Heart left ventricle (tissue), 13 donors: ENCODE results near the gene EPB41L2.

ENCODE experiments used
- CTCF ChIP-seq, 12 donors: fragments of 200-600 bp; sonication (generic) in 4 of 12; IDR thresholded peaks; one replicate each; pipeline versions ENCODE4 v1.5.0 to v1.8.0; 2018 to 2022; ENCODE audit warnings: antibody characterized with exemption in 12 of 12, mild to moderate bottlenecking in 5 of 12
- POLR2A ChIP-seq, 2 donors: fragments of 450-650 bp; IDR thresholded peaks; one replicate each; pipeline ENCODE4 v1.6.1; 2017; ENCODE audit warnings: antibody characterized with exemption in 2 of 2, mild to moderate bottlenecking in 2 of 2, moderate library complexity in 2 of 2
- donor health status: ischemic (EF 13 %, LVEDD 7.1; RV severe dilation, severe dysfunction).
- donor health status: DM: no; HTN: yes; CAD: no.
- donor health status: DM: no; HTN: no; CAD: no.
- donor health status: ischemic (EF 25% LVEDD 6.9; RV normal size, moderate dysfunction).
- donor health status: ischemic (EF 25% LVEDD 5.7; RV mildly dilated, moderate dysfunction).
- donor health status: ischemic (EF 35%, LVEDD 5.7; RV mildly dilated, moderate dysfunction).
- donor health status: nonischemic (EF 11% LVEDD 7.7; RV severe dilation, severe dysfunction).
- donor health status: DM: yes; HTN: yes; CAD: no.
- donor health status: PGD.
- donor health status: ischemic (EF 29% LVEDD 5.4; RV normal size, mild dysfunction).
- donor health status: nonischemic (EF 23%, LVEDD 6.1; RV moderate dilation, normal function).

GRCh38 chr6:130893766-130894165 lies 169.3 kb downstream of the EPB41L2 start:
- TF ChIP-seq CTCF (IDR thresholded peaks at IDR 0.05): no peak
- no peak for TF ChIP-seq POLR2A (IDR thresholded peaks at IDR 0.05)
